H9 (cell line): ENCODE data around the gene INSR. TPM values are rescaled to one million over a fixed set of nuclear protein-coding genes. Genes with fewer than 3 reads are reported as not detected.

ENCODE experiments used
- DNase-seq: peaks from one replicate; pipeline ENCODE4 v3.0.0-alpha.2; 2017
- H2AFZ ChIP-seq: one replicate; pipeline ENCODE4 v1.6.1; 2013; ENCODE audit warnings: mild to moderate bottlenecking, low read length, control low read depth, moderate library complexity
- H2AK5ac ChIP-seq: 2 replicates; pipeline ENCODE4 v1.6.1; 2013; ENCODE audit warnings: low read length, control low read depth, mixed read lengths; ENCODE audit not compliant: insufficient read length
- H2BK120ac ChIP-seq: one replicate; pipeline ENCODE4 v1.6.1; 2013; ENCODE audit warnings: low read depth, mild to moderate bottlenecking, low read length, control low read depth, inconsistent platforms; ENCODE audit not compliant: poor library complexity, severe bottlenecking
- H2BK12ac ChIP-seq: 2 replicates; pipeline ENCODE4 v1.6.1; 2013; ENCODE audit warnings: low read length, control low read depth, mixed read lengths, low read depth; ENCODE audit not compliant: insufficient read length
- H2BK15ac ChIP-seq: 2 replicates; pipeline ENCODE4 v1.6.1; 2013; ENCODE audit warnings: low read depth, low read length, control low read depth
- H2BK20ac ChIP-seq: one replicate; pipeline ENCODE4 v1.6.1; 2013; ENCODE audit warnings: low read depth, mild to moderate bottlenecking, low read length, control low read depth, inconsistent platforms; ENCODE audit not compliant: poor library complexity, severe bottlenecking
- H2BK5ac ChIP-seq: 2 replicates; pipeline ENCODE4 v1.6.1; 2013; ENCODE audit warnings: low read length, control low read depth, mixed read lengths; ENCODE audit not compliant: insufficient read length
- H3K14ac ChIP-seq: 2 replicates; pipeline ENCODE4 v1.6.1; 2013; ENCODE audit warnings: low read length, control low read depth; ENCODE audit not compliant: insufficient read depth
- H3K18ac ChIP-seq: 2 replicates; pipeline ENCODE4 v1.6.1; 2013; ENCODE audit warnings: low read depth, mild to moderate bottlenecking, mixed read lengths, low read length, control low read depth; ENCODE audit not compliant: insufficient read length
- H3K23ac ChIP-seq: 2 replicates; pipeline ENCODE4 v1.6.1; 2013; ENCODE audit warnings: low read length, control low read depth, mixed read lengths, low read depth; ENCODE audit not compliant: insufficient read length
- H3K23me2 ChIP-seq: 2 replicates; pipeline ENCODE4 v1.6.1; 2013; ENCODE audit warnings: low read depth, mild to moderate bottlenecking, mixed read lengths, low read length, control low read depth; ENCODE audit not compliant: insufficient read length, poor library complexity, severe bottlenecking
- H3K27ac ChIP-seq: 2 replicates; pipeline ENCODE4 v1.5.1; 2013; ENCODE audit warnings: low read length, control low read depth, mixed read lengths, low read depth; ENCODE audit not compliant: insufficient read length
- H3K27me3 ChIP-seq: 2 replicates; pipeline ENCODE4 v1.6.1; 2013; ENCODE audit warnings: low read length, control low read depth, inconsistent platforms; ENCODE audit not compliant: insufficient read depth
- H3K4ac ChIP-seq: 2 replicates; pipeline ENCODE4 v1.6.1; 2013; ENCODE audit warnings: low read depth, mild to moderate bottlenecking, control low read depth, inconsistent platforms, low read length, moderate library complexity
- H3K4me1 ChIP-seq: 2 replicates; pipeline ENCODE4 v1.6.1; 2013; ENCODE audit warnings: low read length, control low read depth, inconsistent platforms; ENCODE audit not compliant: insufficient read depth
- H3K4me2 ChIP-seq: 2 replicates; pipeline ENCODE4 v1.6.1; 2013; ENCODE audit warnings: low read length, control low read depth, mixed read lengths; ENCODE audit not compliant: insufficient read length, insufficient read depth
- H3K56ac ChIP-seq: 2 replicates; pipeline ENCODE4 v1.6.1; 2013; ENCODE audit warnings: low read depth, mild to moderate bottlenecking, mixed read lengths, low read length, control low read depth; ENCODE audit not compliant: insufficient read length
- H3K79me1 ChIP-seq: 2 replicates; pipeline ENCODE4 v1.6.1; 2013; ENCODE audit warnings: low read depth, mild to moderate bottlenecking, moderate library complexity, low read length, control low read depth, inconsistent platforms; ENCODE audit not compliant: insufficient read depth, poor library complexity, severe bottlenecking
- H3K79me2 ChIP-seq: 2 replicates; pipeline ENCODE4 v1.6.1; 2013; ENCODE audit warnings: low read length, control low read depth, inconsistent platforms; ENCODE audit not compliant: insufficient read depth
- H3K9ac ChIP-seq: 2 replicates; pipeline ENCODE4 v1.6.1; 2013; ENCODE audit warnings: low read length, control low read depth, mixed read lengths; ENCODE audit not compliant: insufficient read length; ENCODE audit errors: extremely low read depth
- H3K9me3 ChIP-seq: one replicate; pipeline ENCODE4 v1.6.1; 2013; ENCODE audit warnings: low read depth, low read length, inconsistent platforms; ENCODE audit not compliant: control insufficient read depth
- H3T11ph ChIP-seq: one replicate; pipeline ENCODE4 v1.6.1; 2013; ENCODE audit warnings: mild to moderate bottlenecking, low read length, control low read depth, inconsistent platforms
- H4K20me1 ChIP-seq: one replicate; pipeline ENCODE4 v1.6.1; 2013; ENCODE audit not compliant: control insufficient read depth, insufficient read length, insufficient read depth
- H4K5ac ChIP-seq: 2 replicates; pipeline ENCODE4 v1.6.1; 2013; ENCODE audit warnings: low read depth, mild to moderate bottlenecking, mixed read lengths, low read length, control low read depth; ENCODE audit not compliant: insufficient read length
- H4K8ac ChIP-seq: replicated peaks from 2 replicates; pipeline ENCODE4 v1.6.1; 2013; ENCODE audit warnings: low read length, control low read depth, mixed read lengths, low read depth; ENCODE audit not compliant: insufficient read length
- H4K91ac ChIP-seq: 2 replicates; pipeline ENCODE4 v1.6.1; 2013; ENCODE audit warnings: low read depth, mild to moderate bottlenecking, moderate library complexity, mixed read lengths, low read length, control low read depth; ENCODE audit not compliant: insufficient read length
- H3K27ac Mint-ChIP-seq, 3 experiments: 2 replicates in 2 of 3; 3 replicates in 1 of 3; pipeline ENCODE4 v1.8.0; 2020 to 2021; ENCODE audit warnings: mixed read lengths in 3 of 3, mild to moderate bottlenecking in 1 of 3, moderate library complexity in 1 of 3
- H3K27me3 Mint-ChIP-seq: 2 replicates; pipeline ENCODE4 v1.8.0; 2021; ENCODE audit warnings: low read depth, mild to moderate bottlenecking, moderate library complexity, mixed read lengths
- H3K36me3 Mint-ChIP-seq, 3 experiments: 2 replicates in 2 of 3; 3 replicates in 1 of 3; pipeline ENCODE4 v1.8.0; 2020 to 2021; ENCODE audit warnings: low read depth in 3 of 3, mixed read lengths in 3 of 3; ENCODE audit not compliant: insufficient read depth in 1 of 3
- H3K4me1 Mint-ChIP-seq, 2 experiments: 2 replicates each; pipeline ENCODE4 v1.8.0; 2020; ENCODE audit warnings: mixed read lengths in 2 of 2
- H3K4me3 Mint-ChIP-seq, 2 experiments: 2 replicates in 1 of 2; 3 replicates in 1 of 2; pipeline ENCODE4 v1.8.0; 2020 to 2021; ENCODE audit warnings: mild to moderate bottlenecking in 2 of 2, mixed read lengths in 2 of 2, moderate library complexity in 1 of 2
- H3K9me3 Mint-ChIP-seq, 2 experiments: 2 replicates in 1 of 2; 3 replicates in 1 of 2; pipeline ENCODE4 v1.8.0; 2020; ENCODE audit warnings: mild to moderate bottlenecking in 2 of 2, mixed read lengths in 2 of 2, moderate library complexity in 1 of 2
- CTCF ChIP-seq: fragments of 200-600 bp; sonication (generic); conservative IDR thresholded peaks from 3 replicates; pipeline ENCODE4 v1.8.0; 2021; ENCODE audit warnings: antibody characterized with exemption, mild to moderate bottlenecking
- WGBS: extraction: QIAGEN DNeasy Blood & Tissue Kit; methylation state at CpG from one replicate; pipeline ENCODE4 v1.1.7; 2013; ENCODE audit warnings: missing lambda C conversion rate, low lambda C conversion rate, mixed read lengths; ENCODE audit not compliant: insufficient read length; ENCODE audit errors: extremely low coverage; 5-methylcytosine and 5-hydroxymethylcytosine counted together
- total RNA-seq: library from RNA; stranded (reverse); gene quantifications from 2 replicates; pipeline ENCODE4 v1.2.1, GENCODE V29; 2021

INSR gene
- total RNA-seq, 1 experiment from 2014 or later, result 39.8 TPM

GRCh38 chr19:7224995-7225394 is 69.2 kb downstream of the INSR start:
- Histone ChIP-seq H3K9ac (no peak overlapping the region), H2BK12ac (no peak overlapping the region), H3K23me2 (no peaks in the 10 kb centered on the region), H3K14ac (no peak overlapping the region), H4K8ac (no peak overlapping the region), H2BK20ac (no peak overlapping the region), H3K79me1 (peaks cover 3% of the 10 kb centered on the region), H2BK15ac (no peak overlapping the region), H4K5ac (no peak overlapping the region), H3K4ac (no peak overlapping the region), H4K20me1 (no peaks in the 10 kb centered on the region), H3K23ac (no peak overlapping the region), H3K79me2 (no peaks in the 10 kb centered on the region; the same call in 1 of the 2 replicates), H3K27ac (no peak overlapping the region), H3K4me1 (no peaks in the 10 kb centered on the region), H2AFZ (no peak overlapping the region), H3K56ac (no peak overlapping the region), H3K18ac (no peak overlapping the region), H3K4me2 (no peak overlapping the region), H3K27me3 (no peaks in the 10 kb centered on the region), H2BK5ac (no peak overlapping the region), H2BK120ac (no peak overlapping the region), H3K9me3 (no peaks in the 10 kb centered on the region), H2AK5ac (no peak overlapping the region), H4K91ac (no peak overlapping the region), H3T11ph (no peak overlapping the region)
- H3K27ac Mint-ChIP-seq, result no peak overlapping the region
- no peaks in the 10 kb centered on the region for H3K27me3 Mint-ChIP-seq
- no peak for TF ChIP-seq CTCF
- no peaks in the 10 kb centered on the region; a peak in 1 of 7 replicates for H3K36me3 Mint-ChIP-seq
- peaks cover 15 to 20% of the 10 kb centered on the region in 2 experiments for H3K4me1 Mint-ChIP-seq
- DNase-seq, result no peak
- no peaks in the 10 kb centered on the region for H3K9me3 Mint-ChIP-seq
- no peak overlapping the region for H3K4me3 Mint-ChIP-seq
- WGBS, result no CpG with 5 or more reads among the region's 7 CpGs
